Measurements from ENCODE around the gene RASL11A. TPM values are rescaled to one million over a fixed set of nuclear protein-coding genes. Genes with fewer than 3 reads are reported as not detected.

The RASL11A gene
- total and polyA plus RNA-seq, 8 donors, result 10.3 to 12.6 (median 12.2) TPM

GRCh38 chr13:27264648-27265047, 6.0 kb upstream of the RASL11A start:
- TF ChIP-seq, protein P1, sequence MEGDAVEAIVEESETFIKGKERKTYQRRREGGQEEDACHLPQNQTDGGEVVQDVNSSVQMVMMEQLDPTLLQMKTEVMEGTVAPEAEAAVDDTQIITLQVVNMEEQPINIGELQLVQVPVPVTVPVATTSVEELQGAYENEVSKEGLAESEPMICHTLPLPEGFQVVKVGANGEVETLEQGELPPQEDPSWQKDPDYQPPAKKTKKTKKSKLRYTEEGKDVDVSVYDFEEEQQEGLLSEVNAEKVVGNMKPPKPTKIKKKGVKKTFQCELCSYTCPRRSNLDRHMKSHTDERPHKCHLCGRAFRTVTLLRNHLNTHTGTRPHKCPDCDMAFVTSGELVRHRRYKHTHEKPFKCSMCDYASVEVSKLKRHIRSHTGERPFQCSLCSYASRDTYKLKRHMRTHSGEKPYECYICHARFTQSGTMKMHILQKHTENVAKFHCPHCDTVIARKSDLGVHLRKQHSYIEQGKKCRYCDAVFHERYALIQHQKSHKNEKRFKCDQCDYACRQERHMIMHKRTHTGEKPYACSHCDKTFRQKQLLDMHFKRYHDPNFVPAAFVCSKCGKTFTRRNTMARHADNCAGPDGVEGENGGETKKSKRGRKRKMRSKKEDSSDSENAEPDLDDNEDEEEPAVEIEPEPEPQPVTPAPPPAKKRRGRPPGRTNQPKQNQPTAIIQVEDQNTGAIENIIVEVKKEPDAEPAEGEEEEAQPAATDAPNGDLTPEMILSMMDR (IDR thresholded peaks at IDR 0.05), result no peak
- no peak overlapping the region for H3K4me3 ChIP-seq
- H3K9me3 ChIP-seq, result no peaks in the 10 kb centered on the region
- intact Hi-C loops (cut with DNase I), result no loop called here
- no peaks in the 10 kb centered on the region for H3K27me3 ChIP-seq
- peaks cover 7 to 44% of the 10 kb centered on the region in 2 donors for H3K4me1 ChIP-seq
- DNase-seq, result no peak
- no peak overlapping the region for H3K27ac ChIP-seq
- H3K36me3 ChIP-seq, result no peaks in the 10 kb centered on the region
- no peak for ATAC-seq

DNA sequence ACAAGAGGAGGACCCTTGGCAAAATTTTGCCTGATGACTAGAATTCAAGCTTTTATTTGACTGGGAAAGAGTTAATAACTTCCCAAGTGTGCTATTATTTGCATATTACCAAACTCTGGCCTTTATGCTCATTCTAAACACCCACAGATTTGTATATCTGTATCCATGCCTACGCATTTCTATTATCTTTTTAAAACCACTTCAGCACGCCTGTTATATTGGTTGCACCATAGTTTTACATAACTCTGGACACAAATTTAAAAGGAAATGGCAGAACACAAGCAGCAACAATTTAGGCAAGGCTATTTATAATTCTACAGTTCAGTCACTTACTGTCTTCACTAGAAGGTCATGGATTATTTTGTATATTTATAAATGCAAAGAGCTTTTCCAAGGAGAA, 3.7 kb upstream of the RASL11A start:
- Histone ChIP-seq H3K9me3 (no peaks in the 10 kb centered on the region), H3K4me3 (no peak overlapping the region), H3K27ac (peak overlapping the region in 1 of 2 donors; percentile 73), H3K27me3 (no peaks in the 10 kb centered on the region), H3K36me3 (no peaks in the 10 kb centered on the region), H3K4me1 (peaks cover 13 to 47% of the 10 kb centered on the region in 2 donors)
- peak; percentile 3 for ATAC-seq
- intact Hi-C loops (cut with DNase I), result no loop called here
- TF ChIP-seq, protein P1 (IDR thresholded peaks at IDR 0.05), result no peak
- DNase-seq, result no peak

- Histone ChIP-seq H3K27ac (peak overlapping the region in 1 of 2 donors; percentile 73), H3K4me3 (no peak overlapping the region), H3K36me3 (no peaks in the 10 kb centered on the region), H3K4me1 (peaks cover 13 to 45% of the 10 kb centered on the region in 2 donors), H3K9me3 (no peaks in the 10 kb centered on the region), H3K27me3 (no peaks in the 10 kb centered on the region)
- DNase-seq (no peak), ATAC-seq (no peak)
- TF ChIP-seq, protein P1 (IDR thresholded peaks at IDR 0.05), result no peak
- intact Hi-C loops (cut with DNase I), result no loop called here
These were observed 3.0 kb upstream of the RASL11A start for GRCh38 chr13:27267596-27267995.

GRCh38 chr13:27269114-27269665, 1.4 kb upstream of the RASL11A start:
- H3K27ac ChIP-seq, result no peak overlapping the region
- H3K4me1 ChIP-seq, result peaks cover 17 to 42% of the 10 kb centered on the region in 2 donors
- DNase-seq, result no peak
- TF ChIP-seq, protein P1 (IDR thresholded peaks at IDR 0.05), result no peak
- no peaks in the 10 kb centered on the region for H3K9me3 ChIP-seq
- H3K4me3 ChIP-seq, result no peak overlapping the region
- intact Hi-C loops (cut with DNase I), result no loop called here
- no peaks in the 10 kb centered on the region for H3K27me3 ChIP-seq
- ATAC-seq, result no peak
- H3K36me3 ChIP-seq, result no peaks in the 10 kb centered on the region

GRCh38 chr13:27271570-27272096, 1.0 kb downstream of the RASL11A start:
- no peaks in the 10 kb centered on the region for H3K36me3 ChIP-seq
- no peaks in the 10 kb centered on the region for H3K9me3 ChIP-seq
- TF ChIP-seq, protein P1 (IDR thresholded peaks at IDR 0.05), result no peak
- ATAC-seq (no peak), DNase-seq (no peak)
- peak overlapping the region; percentile 86 to 96 for H3K27ac ChIP-seq
- H3K4me1 ChIP-seq, result peaks cover 17 to 30% of the 10 kb centered on the region in 2 donors
- intact Hi-C loops (cut with DNase I), result no loop called here
- peak overlapping the region; percentile 77 to 84 for H3K4me3 ChIP-seq
- no peaks in the 10 kb centered on the region for H3K27me3 ChIP-seq

Data from left lung (tissue), 10 donors.